ENCODE measurements around the gene SPINT4.
"Not testable (repeated sequence)": the region's sequence is repeated elsewhere in the genome, so short reads cannot be mapped to it uniquely, and the experiment has no call there.

Gene SPINT4

DNA sequence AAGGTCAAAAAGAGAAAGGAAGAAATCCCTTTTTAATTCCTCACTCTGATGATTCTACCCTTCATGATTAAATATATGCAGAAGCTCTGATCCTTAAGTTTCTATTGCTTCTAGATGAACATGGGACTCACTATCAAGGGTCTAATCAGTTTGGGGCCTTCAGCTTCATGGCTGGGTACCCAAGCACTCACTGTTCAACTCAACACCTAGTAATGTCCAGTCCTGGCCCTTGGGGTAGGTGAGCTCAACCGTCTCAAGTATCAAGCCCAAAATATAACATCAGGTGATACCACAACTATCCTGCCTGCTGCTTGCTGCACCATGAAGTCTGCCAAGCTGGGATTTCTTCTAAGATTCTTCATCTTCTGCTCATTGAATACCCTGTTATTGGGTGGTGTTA, at the start of gene SPINT4:
Gene SPINT4, plus strand, starts transcription at position 301 of the 400 bp plus-strand sequence. Its CDS starts 21 bp downstream, at position 322.
- Histone ChIP-seq H3K9ac (ENCODE audit: low read depth in 1 of 2, low read length in 2 of 2) (no peak within 1 kb of the TSS), H3K36me3 (ENCODE audit: control insufficient read depth in 1 of 2, insufficient read depth in 2 of 2, low read length in 2 of 2) (no peaks in the 10 kb centered on the region), H3K9me3 (ENCODE audit: control insufficient read depth in 1 of 2, low read length in 2 of 2) (no peaks in the 10 kb centered on the region), H3K4me3 (ENCODE audit: low read depth in 1 of 2, low read length in 2 of 2) (no peak within 1 kb of the TSS), H3K4me1 (ENCODE audit: control insufficient read depth in 1 of 2, insufficient read depth in 2 of 2, low read length in 2 of 2) (no peaks in the 10 kb centered on the region), H3K27me3 (ENCODE audit: control insufficient read depth in 1 of 2, insufficient read depth in 2 of 2, low read length in 2 of 2) (peaks cover 0 to 13% of the 10 kb centered on the region in 2 donors), H3K27ac (ENCODE audit: low read depth, low read length) (no peak within 1 kb of the TSS)

DNA sequence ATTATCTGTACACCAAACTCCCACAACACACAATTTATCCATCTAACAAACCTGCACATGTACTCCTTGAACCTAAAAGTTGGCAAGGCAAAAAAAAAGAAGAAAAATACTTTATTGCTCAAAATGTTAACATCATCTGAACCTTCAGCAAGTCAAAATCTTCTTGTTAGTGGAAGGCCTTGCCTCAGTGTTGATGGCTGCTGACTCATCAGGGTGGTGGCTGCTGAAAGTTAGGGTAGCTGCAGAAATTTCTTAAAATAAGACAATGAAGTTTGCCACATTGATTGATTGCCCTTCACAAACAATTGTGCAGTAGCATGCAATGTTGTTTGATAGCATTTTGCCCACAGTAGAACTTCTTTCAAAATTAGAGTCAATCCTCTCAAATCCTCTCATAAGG, 49.4 kb upstream of the SPINT4 start:
- Histone ChIP-seq H3K9me3 (ENCODE audit: control insufficient read depth in 1 of 2, low read length in 2 of 2) (no peaks in the 10 kb centered on the region), H3K36me3 (ENCODE audit: control insufficient read depth in 1 of 2, insufficient read depth in 2 of 2, low read length in 2 of 2) (no peaks in the 10 kb centered on the region), H3K27ac (ENCODE audit: low read depth, low read length) (no peak overlapping the region), H3K4me3 (ENCODE audit: low read depth in 1 of 2, low read length in 2 of 2) (no peak overlapping the region), H3K9ac (ENCODE audit: low read depth in 1 of 2, low read length in 2 of 2) (no peak overlapping the region), H3K27me3 (ENCODE audit: control insufficient read depth in 1 of 2, insufficient read depth in 2 of 2, low read length in 2 of 2) (no peaks in the 10 kb centered on the region), H3K4me1 (ENCODE audit: control insufficient read depth in 1 of 2, insufficient read depth in 2 of 2, low read length in 2 of 2) (no peaks in the 10 kb centered on the region)

DNA sequence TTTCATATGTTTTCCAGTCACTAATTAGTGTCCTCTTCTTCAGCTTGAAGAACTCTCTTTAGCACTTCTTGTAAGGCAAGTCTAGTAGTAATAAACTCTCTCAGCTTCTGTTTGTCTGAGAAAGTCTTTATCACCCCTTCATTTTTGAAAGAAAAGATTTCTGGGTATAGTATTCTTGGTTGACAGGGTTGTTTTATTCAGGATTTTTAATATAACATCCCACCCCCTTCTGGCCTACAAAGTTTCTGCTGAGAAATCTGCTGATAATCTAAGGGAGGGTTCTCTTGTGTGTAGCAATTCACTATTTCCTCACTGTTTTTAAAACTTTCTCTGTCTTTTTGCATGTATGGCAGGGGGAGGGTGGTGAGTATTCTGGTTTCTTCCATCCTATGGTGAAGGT, 42.5 kb upstream of the SPINT4 start:
- Histone ChIP-seq H3K9ac (ENCODE audit: low read depth in 1 of 2, low read length in 2 of 2) (no peak overlapping the region), H3K9me3 (ENCODE audit: control insufficient read depth in 1 of 2, low read length in 2 of 2) (peaks cover 8 to 11% of the 10 kb centered on the region in 2 donors), H3K27ac (ENCODE audit: low read depth, low read length) (no peak overlapping the region), H3K36me3 (ENCODE audit: control insufficient read depth in 1 of 2, insufficient read depth in 2 of 2, low read length in 2 of 2) (no peaks in the 10 kb centered on the region), H3K4me3 (ENCODE audit: low read depth in 1 of 2, low read length in 2 of 2) (no peak overlapping the region), H3K4me1 (ENCODE audit: control insufficient read depth in 1 of 2, insufficient read depth in 2 of 2, low read length in 2 of 2) (no peaks in the 10 kb centered on the region), H3K27me3 (ENCODE audit: control insufficient read depth in 1 of 2, insufficient read depth in 2 of 2, low read length in 2 of 2) (no peaks in the 10 kb centered on the region)

DNA sequence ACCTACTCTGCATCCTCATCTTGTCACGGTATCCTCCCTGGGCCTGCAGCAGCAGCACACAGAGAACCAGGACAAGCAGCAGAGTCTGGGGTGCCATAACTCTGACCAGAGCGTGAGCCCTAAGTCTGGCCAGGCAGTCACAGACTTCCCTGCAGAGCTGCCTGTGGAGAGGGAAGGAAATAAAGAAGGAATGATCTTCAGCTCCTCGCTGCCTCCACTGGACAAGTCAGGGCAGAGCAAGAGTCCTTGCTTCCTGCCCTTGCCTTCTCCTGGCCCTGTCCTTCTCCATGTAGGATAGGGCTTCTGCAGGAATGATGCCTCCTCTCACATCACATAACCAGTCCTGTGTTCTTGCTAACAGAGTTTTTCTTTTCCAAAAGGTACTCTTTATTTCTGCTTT, 36.3 kb upstream of the SPINT4 start:
- H3K27me3 ChIP-seq (ENCODE audit: control insufficient read depth in 1 of 2, insufficient read depth in 2 of 2, low read length in 2 of 2), result peaks cover 0 to 3% of the 10 kb centered on the region in 2 donors
- no peak overlapping the region for H3K27ac ChIP-seq (ENCODE audit: low read depth, low read length)
- no peaks in the 10 kb centered on the region for H3K9me3 ChIP-seq (ENCODE audit: control insufficient read depth in 1 of 2, low read length in 2 of 2)
- no peak overlapping the region for H3K9ac ChIP-seq (ENCODE audit: low read depth in 1 of 2, low read length in 2 of 2)
- no peaks in the 10 kb centered on the region for H3K4me1 ChIP-seq (ENCODE audit: control insufficient read depth in 1 of 2, insufficient read depth in 2 of 2, low read length in 2 of 2)
- H3K4me3 ChIP-seq (ENCODE audit: low read depth in 1 of 2, low read length in 2 of 2), result no peak overlapping the region
- no peaks in the 10 kb centered on the region for H3K36me3 ChIP-seq (ENCODE audit: control insufficient read depth in 1 of 2, insufficient read depth in 2 of 2, low read length in 2 of 2)

DNA sequence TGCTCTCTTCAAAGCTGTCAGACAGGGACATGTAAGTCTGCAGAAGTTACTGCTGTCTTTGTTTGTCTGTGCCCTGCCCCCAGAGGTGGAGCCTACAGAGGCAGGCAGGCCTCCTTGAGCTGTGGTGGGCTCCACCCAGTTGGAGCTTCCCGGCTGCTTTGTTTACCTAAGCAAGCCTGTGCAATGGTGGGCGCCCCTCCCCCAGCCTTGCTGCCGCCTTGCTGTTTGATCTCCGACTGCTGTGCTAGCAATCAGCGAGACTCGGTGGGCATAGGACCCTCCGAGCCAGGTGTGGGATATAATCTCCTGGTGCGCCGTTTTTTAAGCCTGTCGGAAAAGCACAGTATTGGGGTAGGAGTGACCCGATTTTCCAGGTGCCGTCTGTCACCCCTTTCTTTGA, 28.8 kb upstream of the SPINT4 start:
- not testable (repeated sequence) for H3K4me1 ChIP-seq (ENCODE audit: control insufficient read depth in 1 of 2, insufficient read depth in 2 of 2, low read length in 2 of 2); H3K27me3 ChIP-seq (ENCODE audit: control insufficient read depth in 1 of 2, insufficient read depth in 2 of 2, low read length in 2 of 2); H3K9ac ChIP-seq (ENCODE audit: low read depth in 1 of 2, low read length in 2 of 2); H3K27ac ChIP-seq (ENCODE audit: low read depth, low read length); H3K36me3 ChIP-seq (ENCODE audit: control insufficient read depth in 1 of 2, insufficient read depth in 2 of 2, low read length in 2 of 2); H3K9me3 ChIP-seq (ENCODE audit: control insufficient read depth in 1 of 2, low read length in 2 of 2); H3K4me3 ChIP-seq (ENCODE audit: low read depth in 1 of 2, low read length in 2 of 2)

DNA sequence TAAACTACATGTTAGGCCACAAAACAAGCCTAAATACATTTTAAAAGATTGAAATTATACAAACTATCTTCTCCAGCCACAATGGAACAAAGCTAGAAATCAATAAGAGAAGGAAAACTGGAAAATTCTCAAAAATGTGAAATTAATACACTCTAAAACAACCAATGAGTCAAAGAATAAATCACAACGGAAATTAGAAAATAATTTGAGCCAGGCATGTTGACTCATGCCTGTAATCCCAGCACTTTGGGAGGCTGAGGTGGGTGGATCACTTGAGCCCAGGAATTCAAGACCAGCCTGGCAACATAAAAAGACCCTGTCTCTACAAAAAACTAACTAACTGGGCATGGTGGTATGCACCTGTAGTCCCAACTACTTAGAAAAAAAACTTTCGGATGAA, 26.7 kb upstream of the SPINT4 start:
- Histone ChIP-seq H3K4me3 (ENCODE audit: low read depth in 1 of 2, low read length in 2 of 2) (no peak overlapping the region), H3K36me3 (ENCODE audit: control insufficient read depth in 1 of 2, insufficient read depth in 2 of 2, low read length in 2 of 2) (no peaks in the 10 kb centered on the region), H3K4me1 (ENCODE audit: control insufficient read depth in 1 of 2, insufficient read depth in 2 of 2, low read length in 2 of 2) (no peaks in the 10 kb centered on the region), H3K27ac (ENCODE audit: low read depth, low read length) (no peak overlapping the region), H3K27me3 (ENCODE audit: control insufficient read depth in 1 of 2, insufficient read depth in 2 of 2, low read length in 2 of 2) (no peaks in the 10 kb centered on the region), H3K9ac (ENCODE audit: low read depth in 1 of 2, low read length in 2 of 2) (no peak overlapping the region), H3K9me3 (ENCODE audit: control insufficient read depth in 1 of 2, low read length in 2 of 2) (no peaks in the 10 kb centered on the region)

DNA sequence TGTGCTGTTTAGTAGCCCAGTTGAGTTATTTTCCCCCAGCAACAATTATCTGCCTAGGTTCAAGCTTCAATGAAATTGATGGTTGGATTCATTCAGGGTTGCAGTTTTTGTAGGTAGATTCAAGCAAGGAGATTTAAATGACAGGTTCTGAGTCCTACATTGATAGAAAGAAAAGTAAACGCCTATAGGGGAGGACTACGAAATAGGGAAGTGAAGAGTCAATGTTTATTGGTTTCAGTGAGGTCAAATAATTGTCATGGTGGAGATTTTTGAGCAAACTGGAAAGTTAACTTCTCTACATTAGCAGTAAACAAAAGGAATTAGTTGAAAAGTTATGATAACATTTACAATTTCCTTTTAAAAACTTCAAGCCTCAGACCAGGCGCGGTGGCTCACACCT, 21.0 kb upstream of the SPINT4 start:
- Histone ChIP-seq H3K27me3 (ENCODE audit: control insufficient read depth in 1 of 2, insufficient read depth in 2 of 2, low read length in 2 of 2) (no peaks in the 10 kb centered on the region), H3K4me3 (ENCODE audit: low read depth in 1 of 2, low read length in 2 of 2) (no peak overlapping the region)

DNA sequence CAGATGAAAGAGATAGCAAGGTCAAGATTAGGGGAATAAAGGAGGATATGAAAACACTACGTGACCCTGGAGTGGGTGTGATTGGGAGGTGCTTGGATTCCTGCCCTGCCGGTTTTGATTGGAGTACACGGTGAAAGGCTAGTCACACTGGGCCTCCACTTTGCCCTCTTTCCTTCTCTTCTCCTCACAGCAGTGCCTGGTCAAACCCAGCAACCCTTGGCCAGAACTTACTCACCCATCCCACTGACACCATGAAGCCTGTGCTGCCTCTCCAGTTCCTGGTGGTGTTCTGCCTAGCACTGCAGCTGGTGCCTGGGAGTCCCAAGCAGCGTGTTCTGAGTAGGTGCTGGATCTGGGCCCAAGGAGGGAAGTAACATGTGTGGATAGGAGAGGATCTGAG, 20.3 kb upstream of the SPINT4 start, which contains the start of gene WFDC13:
Gene WFDC13, plus strand, starts transcription at position 166 of the 400 bp plus-strand sequence. Its CDS starts 86 bp downstream, at position 252.
- H3K27me3 ChIP-seq (ENCODE audit: control insufficient read depth in 1 of 2, insufficient read depth in 2 of 2, low read length in 2 of 2), result no peaks in the 10 kb centered on the region
- no peaks in the 10 kb centered on the region for H3K9me3 ChIP-seq (ENCODE audit: control insufficient read depth in 1 of 2, low read length in 2 of 2)
- H3K4me1 ChIP-seq (ENCODE audit: control insufficient read depth in 1 of 2, insufficient read depth in 2 of 2, low read length in 2 of 2), result peaks cover 4 to 9% of the 10 kb centered on the region in 2 donors
- no peak within 1 kb of the TSS for H3K27ac ChIP-seq (ENCODE audit: low read depth, low read length)
- no peak within 1 kb of the TSS for H3K4me3 ChIP-seq (ENCODE audit: low read depth in 1 of 2, low read length in 2 of 2)
- no peaks in the 10 kb centered on the region for H3K36me3 ChIP-seq (ENCODE audit: control insufficient read depth in 1 of 2, insufficient read depth in 2 of 2, low read length in 2 of 2)
- H3K9ac ChIP-seq (ENCODE audit: low read depth in 1 of 2, low read length in 2 of 2), result no peak within 1 kb of the TSS

More for the DNA sequence above, 21.0 kb upstream of the SPINT4 start:
- Histone ChIP-seq H3K9ac (ENCODE audit: low read depth in 1 of 2, low read length in 2 of 2) (no peak overlapping the region), H3K36me3 (ENCODE audit: control insufficient read depth in 1 of 2, insufficient read depth in 2 of 2, low read length in 2 of 2) (no peaks in the 10 kb centered on the region), H3K27ac (ENCODE audit: low read depth, low read length) (no peak overlapping the region), H3K4me1 (ENCODE audit: control insufficient read depth in 1 of 2, insufficient read depth in 2 of 2, low read length in 2 of 2) (peaks cover 4 to 9% of the 10 kb centered on the region in 2 donors), H3K9me3 (ENCODE audit: control insufficient read depth in 1 of 2, low read length in 2 of 2) (no peaks in the 10 kb centered on the region)

DNA sequence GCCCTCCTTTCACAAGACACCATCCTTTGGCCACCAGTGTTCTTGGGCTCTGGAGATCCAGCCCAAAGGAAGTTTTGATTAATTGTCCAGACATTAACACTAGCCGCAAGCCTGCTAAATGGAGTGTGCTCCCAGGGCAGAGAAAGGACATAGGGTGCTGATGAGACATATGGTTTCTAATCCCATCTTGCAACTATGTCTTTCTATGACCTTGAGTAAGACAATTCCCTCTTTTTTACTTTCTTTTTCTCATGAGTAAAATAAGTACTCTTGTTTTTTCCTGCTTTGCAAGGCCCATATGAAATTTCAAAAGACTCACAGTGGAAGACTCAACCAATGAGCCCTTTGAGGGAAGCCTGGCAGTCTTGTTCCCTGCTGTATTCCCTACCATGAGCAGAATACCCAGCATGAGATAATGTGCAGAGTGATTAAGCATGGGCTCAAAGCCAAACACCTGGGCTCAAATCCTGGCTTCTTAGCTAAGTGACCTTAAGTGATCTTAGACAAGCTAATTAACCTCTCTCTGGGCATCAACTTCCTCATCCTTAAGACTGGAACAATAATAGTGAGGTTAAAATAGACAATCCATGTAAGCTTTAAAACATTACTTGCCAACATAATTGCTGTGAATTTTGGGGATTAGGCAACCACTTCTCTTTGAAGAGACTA, 17.0 kb upstream of the SPINT4 start, which contains the start of gene WFDC10B:
Gene WFDC10B, minus strand, starts transcription at position 51 of the 669 bp plus-strand sequence. CDS start 19,027 bp downstream, outside the sequence.
- Histone ChIP-seq H3K4me3 (ENCODE audit: low read depth in 1 of 2, low read length in 2 of 2) (no peak within 1 kb of the TSS), H3K36me3 (ENCODE audit: control insufficient read depth in 1 of 2, insufficient read depth in 2 of 2, low read length in 2 of 2) (no peaks in the 10 kb centered on the region), H3K4me1 (ENCODE audit: control insufficient read depth in 1 of 2, insufficient read depth in 2 of 2, low read length in 2 of 2) (peaks cover 4 to 9% of the 10 kb centered on the region in 2 donors), H3K9ac (ENCODE audit: low read depth in 1 of 2, low read length in 2 of 2) (no peak within 1 kb of the TSS), H3K27ac (ENCODE audit: low read depth, low read length) (no peak within 1 kb of the TSS), H3K9me3 (ENCODE audit: control insufficient read depth in 1 of 2, low read length in 2 of 2) (no peaks in the 10 kb centered on the region), H3K27me3 (ENCODE audit: control insufficient read depth in 1 of 2, insufficient read depth in 2 of 2, low read length in 2 of 2) (no peaks in the 10 kb centered on the region)

DNA sequence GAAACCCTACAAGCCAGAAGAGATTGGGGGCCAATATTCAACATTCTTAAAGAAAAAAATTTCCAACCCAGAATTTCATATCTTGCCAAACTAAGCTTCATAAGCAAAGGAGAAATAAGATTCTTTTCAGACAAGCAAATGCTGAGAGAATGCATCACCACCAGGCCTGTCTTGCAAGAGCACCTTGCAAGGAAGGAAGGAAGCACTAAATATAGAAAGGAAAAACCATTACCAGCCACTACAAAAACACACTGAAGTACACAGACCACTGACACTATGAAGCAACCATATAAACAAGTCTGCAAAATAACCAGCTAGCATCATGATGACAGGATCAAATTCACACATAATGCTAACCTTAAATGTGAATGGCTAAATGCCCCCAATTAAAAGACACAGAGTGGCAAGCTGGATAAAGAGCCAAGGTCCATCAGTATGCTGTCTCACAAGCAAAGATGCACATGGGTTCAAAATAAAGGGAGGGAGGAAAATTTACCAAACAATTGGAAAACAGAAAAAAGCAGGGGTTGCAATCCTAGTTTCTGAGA, 5.9 kb upstream of the SPINT4 start:
- not testable (repeated sequence) for H3K36me3 ChIP-seq (ENCODE audit: control insufficient read depth in 1 of 2, insufficient read depth in 2 of 2, low read length in 2 of 2); H3K27ac ChIP-seq (ENCODE audit: low read depth, low read length); H3K4me3 ChIP-seq (ENCODE audit: low read depth in 1 of 2, low read length in 2 of 2); H3K9me3 ChIP-seq (ENCODE audit: control insufficient read depth in 1 of 2, low read length in 2 of 2); H3K4me1 ChIP-seq (ENCODE audit: control insufficient read depth in 1 of 2, insufficient read depth in 2 of 2, low read length in 2 of 2); H3K9ac ChIP-seq (ENCODE audit: low read depth in 1 of 2, low read length in 2 of 2); H3K27me3 ChIP-seq (ENCODE audit: control insufficient read depth in 1 of 2, insufficient read depth in 2 of 2, low read length in 2 of 2)

Data from duodenal mucosa (tissue), 2 donors.